Naive thymus-derived CD4-positive, alpha-beta T cell (primary cell): Measurements from ENCODE around the gene EVI5. TPM values are rescaled to one million over a fixed set of nuclear protein-coding genes. Genes with fewer than 3 reads are reported as not detected.
"Not testable (repeated sequence)": the region's sequence is repeated elsewhere in the genome, so short reads cannot be mapped to it uniquely, and the experiment has no call there.

Experiments
- ATAC-seq: fragments of 150-1000 bp; cut with Tn5 transposase; 2 replicates; pipeline ENCODE4 v1.10.0; 2021; ENCODE audit warnings: mild to moderate bottlenecking, moderate library complexity
- CTCF ChIA-PET: fragments of 350-600 bp; sonication (Branson Sonifier 250); formaldehyde crosslinking; loops from one replicate; lab custom pipeline; 2021; ENCODE audit warnings: antibody characterized with exemption; lab: Charles Lee
- POLR2A ChIA-PET: fragments of 350-600 bp; sonication (Branson Sonifier 250); formaldehyde crosslinking; loops from one replicate; lab custom pipeline; 2021; ENCODE audit warnings: antibody characterized with exemption, inconsistent platforms; lab: Charles Lee
- DNase-seq, 9 donors: peaks; one replicate each; pipeline versions ENCODE4 v3.0.0 to v3.0.0-alpha.2; 2020 to 2022; ENCODE audit warnings: mixed read lengths in 1 of 9
- H3K27ac ChIP-seq: one replicate; pipeline ENCODE4 v1.7.0; 2013; ENCODE audit warnings: mild to moderate bottlenecking, low read depth, low read length, moderate library complexity
- H3K27me3 ChIP-seq, 2 donors: one replicate each; pipeline ENCODE4 v1.7.0; 2013; ENCODE audit warnings: low read length in 2 of 2, mild to moderate bottlenecking in 2 of 2, moderate library complexity in 2 of 2; ENCODE audit not compliant: control insufficient read depth in 2 of 2, insufficient read depth in 2 of 2
- H3K36me3 ChIP-seq, 3 experiments: 1 replicate in 2 of 3; 2 replicates in 1 of 3; pipeline ENCODE4 v1.7.0; 2013; ENCODE audit warnings: low read length in 3 of 3, mild to moderate bottlenecking in 3 of 3, moderate library complexity in 1 of 3; ENCODE audit not compliant: insufficient read depth in 3 of 3, control insufficient read depth in 2 of 3
- H3K4me1 ChIP-seq, 2 donors: one replicate each; pipeline ENCODE4 v1.7.0; 2013; ENCODE audit warnings: low read length in 2 of 2, mild to moderate bottlenecking in 2 of 2, moderate library complexity in 1 of 2; ENCODE audit not compliant: control insufficient read depth in 2 of 2, insufficient read depth in 2 of 2
- H3K4me3 ChIP-seq: 2 replicates; pipeline ENCODE4 v1.7.0; 2013; ENCODE audit warnings: mild to moderate bottlenecking, low read length
- H3K9me3 ChIP-seq, 3 experiments: 1 replicate in 2 of 3; 2 replicates in 1 of 3; pipeline ENCODE4 v1.7.0; 2013; ENCODE audit warnings: low read length in 3 of 3; ENCODE audit not compliant: control insufficient read depth in 2 of 3
- H3K27ac Mint-ChIP-seq, 9 donors: one replicate each; pipeline ENCODE4 v1.8.0; 2020 to 2022; ENCODE audit warnings: mixed read lengths in 9 of 9, mild to moderate bottlenecking in 8 of 9, moderate library complexity in 5 of 9, inconsistent platforms in 2 of 9
- H3K27me3 Mint-ChIP-seq, 5 donors: one replicate each; pipeline ENCODE4 v1.8.0; 2021 to 2022; ENCODE audit warnings: mixed read lengths in 5 of 5, mild to moderate bottlenecking in 1 of 5
- H3K36me3 Mint-ChIP-seq, 5 donors: one replicate each; pipeline ENCODE4 v1.8.0; 2020 to 2022; ENCODE audit warnings: mixed read lengths in 5 of 5, mild to moderate bottlenecking in 3 of 5, inconsistent platforms in 1 of 5
- H3K4me1 Mint-ChIP-seq, 7 donors: one replicate each; pipeline ENCODE4 v1.8.0; 2020 to 2022; ENCODE audit warnings: mixed read lengths in 7 of 7, mild to moderate bottlenecking in 3 of 7, inconsistent platforms in 1 of 7
- H3K4me3 Mint-ChIP-seq, 10 donors: one replicate each; pipeline ENCODE4 v1.8.0; 2020 to 2022; ENCODE audit warnings: mild to moderate bottlenecking in 10 of 10, mixed read lengths in 10 of 10, moderate library complexity in 6 of 10, inconsistent platforms in 2 of 10
- H3K9me3 Mint-ChIP-seq, 11 donors: one replicate each; pipeline ENCODE4 v1.8.0; 2020 to 2022; ENCODE audit warnings: mixed read lengths in 11 of 11, mild to moderate bottlenecking in 4 of 11, inconsistent platforms in 1 of 11, moderate library complexity in 1 of 11
- intact Hi-C, 2 donors: fragments of 100-400 bp; cut with micrococcal nuclease; formaldehyde crosslinking; loops; one replicate each; pipeline ENCODE4 v1.15.1; 2023
- polyA plus RNA-seq, 2 donors: library from polyadenylated mRNA; unstranded; fragments of 300-500 nt; fragmentation: Illumina TruSeq; gene quantifications; one replicate each; pipeline ENCODE4 v1.2.3, GENCODE V29; 2021
- total RNA-seq, 6 experiments: library from RNA in 5 of 6; stranded (reverse) in 5 of 6; gene quantifications; 1 replicate in 5 of 6; 2 replicates in 1 of 6; pipeline ENCODE4 v1.2.3 and lab custom pipeline; 2021 to 2026

Gene EVI5
- total and polyA plus RNA-seq, 7 experiments from 2014 or later = 0.20 to 12.3 (median 1.7) TPM

- H3K4me1 ChIP-seq, H3K27ac ChIP-seq, H3K9me3 Mint-ChIP-seq, H3K4me3 ChIP-seq, intact Hi-C loops, POLR2A ChIA-PET, H3K9me3 ChIP-seq, H3K4me1 Mint-ChIP-seq, H3K36me3 Mint-ChIP-seq, H3K27ac Mint-ChIP-seq, ATAC-seq, H3K36me3 ChIP-seq, H3K27me3 ChIP-seq, CTCF ChIA-PET, DNase-seq, H3K4me3 Mint-ChIP-seq: not testable (repeated sequence)
- peaks cover 4 to 22% (median 10%) of the 10 kb centered on the region in 5 donors for H3K27me3 Mint-ChIP-seq
Observed at GRCh38 chr1:92635203-92635602, 149.7 kb downstream of the EVI5 start.

- H3K4me3 Mint-ChIP-seq = no peak overlapping the region
- Histone ChIP-seq H3K4me1 (no peaks in the 10 kb centered on the region), H3K4me3 (no peak overlapping the region), H3K9me3 (no peaks in the 10 kb centered on the region), H3K27ac (no peak overlapping the region), H3K36me3 (no peaks in the 10 kb centered on the region), H3K27me3 (no peaks in the 10 kb centered on the region)
- no peaks in the 10 kb centered on the region for H3K4me1 Mint-ChIP-seq
- peak; percentile 49 for ATAC-seq
- intact Hi-C loops = loop anchor here (1.0 to 5.0 kb wide), 8 partner anchors 24 to 1340 kb away; partner anchors contain the start of genes GLMN (in 2 of the 2), RPAP2 (in 2 of the 2) and BTBD8 (in 1 of the 2)
- POLR2A ChIA-PET = no interaction called here
- peaks cover 0 to under 1% (median 0%) of the 10 kb centered on the region in 5 donors for H3K36me3 Mint-ChIP-seq
- no peak overlapping the region for H3K27ac Mint-ChIP-seq
- H3K27me3 Mint-ChIP-seq = peaks cover 0 to 4% (median 0%) of the 10 kb centered on the region in 5 donors
- DNase-seq = peak in 6 of 9 donors; percentile 4 to 42 (median 35)
- peaks cover 0 to 5% (median 0%) of the 10 kb centered on the region in 11 donors for H3K9me3 Mint-ChIP-seq
- CTCF ChIA-PET = interaction anchor here (0.6 to 2.3 kb wide), 9 partner anchors 24 to 625 kb away, joined by 3 to 18 read pairs (median 3); no protein-coding TSS in a partner anchor
Observed at GRCh38 chr1:92623187-92623778, 161.6 kb downstream of the EVI5 start.

GRCh38 chr1:92619466-92620189, 165.3 kb downstream of the EVI5 start:
- Histone ChIP-seq H3K9me3 (no peaks in the 10 kb centered on the region), H3K36me3 (no peaks in the 10 kb centered on the region), H3K27ac (no peak overlapping the region), H3K27me3 (no peaks in the 10 kb centered on the region), H3K4me1 (no peaks in the 10 kb centered on the region), H3K4me3 (no peak overlapping the region)
- ATAC-seq (no peak), DNase-seq (no peak)
- intact Hi-C loops = loop anchor here (5.0 kb wide), 2 partner anchors 322 to 537 kb away; partner anchors contain the start of genes GLMN (in 2 of the 2), RPAP2 (in 2 of the 2) and BTBD8 (in 1 of the 2)
- Mint-ChIP-seq H3K4me1 (no peaks in the 10 kb centered on the region), H3K27ac (no peak overlapping the region), H3K9me3 (peaks cover 0 to 7% (median 0%) of the 10 kb centered on the region in 11 donors), H3K36me3 (peaks cover 0 to 4% (median 0%) of the 10 kb centered on the region in 5 donors), H3K4me3 (no peak overlapping the region), H3K27me3 (no peaks in the 10 kb centered on the region)
- CTCF ChIA-PET = interaction anchor here (0.6 to 1.4 kb wide), 5 partner anchors 311 to 1357 kb away, joined by 3 to 4 read pairs (median 3); no protein-coding TSS in a partner anchor
- POLR2A ChIA-PET = interaction anchor here (0.6 kb wide), 3 partner anchors 83 to 1494 kb away, joined by 3 to 7 read pairs (median 4); no protein-coding TSS in a partner anchor

- H3K27me3 ChIP-seq = no peaks in the 10 kb centered on the region
- Mint-ChIP-seq H3K27me3 (no peaks in the 10 kb centered on the region), H3K4me1 (peaks cover 4 to 27% (median 9%) of the 10 kb centered on the region in 7 donors), H3K36me3 (no peaks in the 10 kb centered on the region), H3K27ac (peak overlapping the region in 1 of 9 donors; percentile 45), H3K9me3 (no peaks in the 10 kb centered on the region), H3K4me3 (no peak overlapping the region)
- no peak for ATAC-seq
- H3K27ac ChIP-seq = no peak overlapping the region
- intact Hi-C loops = no loop called here
- no peak overlapping the region for H3K4me3 ChIP-seq
- no peaks in the 10 kb centered on the region for H3K9me3 ChIP-seq
- no peaks in the 10 kb centered on the region for H3K36me3 ChIP-seq
- POLR2A ChIA-PET = no interaction called here
- no peak for DNase-seq
- no peaks in the 10 kb centered on the region for H3K4me1 ChIP-seq
- CTCF ChIA-PET = interaction anchor here (0.6 to 2.4 kb wide), 3 partner anchors 290 to 697 kb away, joined by 3 to 33 read pairs (median 5); no protein-coding TSS in a partner anchor
Observed at GRCh38 chr1:92601044-92601443, 183.9 kb downstream of the EVI5 start.

- ChIA-PET POLR2A (interaction anchor here (1.0 kb wide), 1 partner anchor 113 kb away, joined by 3 read pairs; no protein-coding TSS in a partner anchor), CTCF (interaction anchor here (0.9 to 3.8 kb wide), 5 partner anchors 24 to 289 kb away, joined by 3 to 33 read pairs (median 4); no protein-coding TSS in a partner anchor)
- DNase-seq (peak in 6 of 9 donors; percentile 19 to 61 (median 48)), ATAC-seq (peak; percentile 59)
- H3K4me1 ChIP-seq = no peaks in the 10 kb centered on the region
- H3K36me3 ChIP-seq = no peaks in the 10 kb centered on the region
- intact Hi-C loops = loop anchor here (1.0 to 5.0 kb wide), 10 partner anchors 15 to 602 kb away; partner anchors contain the start of gene BTBD8 (in 1 of the 2)
- no peak overlapping the region for H3K4me3 ChIP-seq
- H3K27me3 Mint-ChIP-seq = no peaks in the 10 kb centered on the region
- no peak overlapping the region for H3K4me3 Mint-ChIP-seq
- peaks cover 4 to 30% (median 9%) of the 10 kb centered on the region in 7 donors for H3K4me1 Mint-ChIP-seq
- H3K9me3 ChIP-seq = no peaks in the 10 kb centered on the region
- no peaks in the 10 kb centered on the region for H3K27me3 ChIP-seq
- peaks cover 0 to 5% (median 0%) of the 10 kb centered on the region in 5 donors for H3K36me3 Mint-ChIP-seq
- no peak overlapping the region for H3K27ac Mint-ChIP-seq
- H3K27ac ChIP-seq = no peak overlapping the region
- peaks cover 0 to 3% (median 0%) of the 10 kb centered on the region in 11 donors for H3K9me3 Mint-ChIP-seq
Observed at GRCh38 chr1:92599184-92599583, 185.7 kb downstream of the EVI5 start.

- H3K36me3 ChIP-seq, H3K27ac Mint-ChIP-seq, CTCF ChIA-PET: not testable (repeated sequence)
Observed at GRCh38 chr1:92589361-92589760, 195.5 kb downstream of the EVI5 start.

More at GRCh38 chr1:92589361-92589760, 195.5 kb downstream of the EVI5 start:
- H3K4me1 Mint-ChIP-seq = peaks cover 10 to 35% (median 30%) of the 10 kb centered on the region in 7 donors
- DNase-seq, H3K4me3 ChIP-seq, H3K27me3 Mint-ChIP-seq, intact Hi-C loops, H3K9me3 ChIP-seq, ATAC-seq, H3K4me3 Mint-ChIP-seq, H3K27me3 ChIP-seq, H3K27ac ChIP-seq: not testable (repeated sequence)
- H3K4me1 ChIP-seq = peaks cover 11 to 20% of the 10 kb centered on the region in 2 donors
- peaks cover 0 to 32% (median 5%) of the 10 kb centered on the region in 5 donors for H3K36me3 Mint-ChIP-seq
- peaks cover 0 to 24% (median 2%) of the 10 kb centered on the region in 11 donors for H3K9me3 Mint-ChIP-seq
- POLR2A ChIA-PET = interaction anchor here (0.5 kb wide), 1 partner anchor 52 kb away, joined by 3 read pairs; no protein-coding TSS in a partner anchor
